SJSA1 (cell line): ENCODE measurements around the gene RNFT2. TPM values are rescaled to one million over a fixed set of nuclear protein-coding genes. Genes with fewer than 3 reads are reported as not detected.
A peak's percentile ranks its signal among the peaks of the same experiment; 100 is the strongest.

Experiments used
- DNase-seq, 2 experiments: peaks; one replicate each; pipeline ENCODE4 v3.0.0-alpha.2; 2015 to 2020; ENCODE audit warnings: low spot score in 2 of 2, low read depth in 1 of 2
- H3K27ac ChIP-seq: fragments of 250-450 bp; sonication (Bioruptor Pico); 2 replicates; pipeline ENCODE4 v1.5.1; 2020; ENCODE audit warnings: mild to moderate bottlenecking, moderate library complexity
- H3K27me3 ChIP-seq: fragments of 250-450 bp; sonication (Bioruptor Pico); replicated peaks from 2 replicates; pipeline ENCODE4 v1.5.1; 2020; ENCODE audit warnings: mild to moderate bottlenecking, moderate library complexity
- H3K36me3 ChIP-seq: fragments of 250-450 bp; sonication (Bioruptor Pico); 2 replicates; pipeline ENCODE4 v1.5.1; 2020; ENCODE audit warnings: mild to moderate bottlenecking
- H3K4me1 ChIP-seq: fragments of 250-450 bp; sonication (Bioruptor Pico); replicated peaks from 2 replicates; pipeline ENCODE4 v1.6.1; 2021; ENCODE audit warnings: mild to moderate bottlenecking
- H3K4me3 ChIP-seq: fragments of 250-450 bp; sonication (Bioruptor Pico); 2 replicates; pipeline ENCODE4 v1.5.1; 2020; ENCODE audit warnings: mild to moderate bottlenecking
- H3K9me3 ChIP-seq: fragments of 250-450 bp; sonication (Bioruptor Pico); replicated peaks from 2 replicates; pipeline ENCODE4 v1.5.1; 2020; ENCODE audit warnings: mild to moderate bottlenecking
- total RNA-seq: library from RNA; depleted of rRNA; stranded (reverse); fragments of >200 nt; shearing (Covaris generic); gene quantifications from 2 replicates; pipeline ENCODE4 v1.2.3, GENCODE V29; 2014

Gene RNFT2
- total RNA-seq, 1 experiment from 2014 or later: 0.63 TPM

GRCh38 chr12:116698554-116699075 is 39.5 kb upstream of the RNFT2 start:
- Histone ChIP-seq H3K27ac (no peak overlapping the region), H3K4me3 (no peak overlapping the region), H3K27me3 (no peaks in the 10 kb centered on the region), H3K9me3 (no peaks in the 10 kb centered on the region), H3K36me3 (no peaks in the 10 kb centered on the region), H3K4me1 (no peaks in the 10 kb centered on the region)
- no peak for DNase-seq

- H3K27ac ChIP-seq: no peak overlapping the region
- no peak for DNase-seq
- H3K36me3 ChIP-seq: no peaks in the 10 kb centered on the region
- H3K9me3 ChIP-seq: no peaks in the 10 kb centered on the region
- no peaks in the 10 kb centered on the region for H3K27me3 ChIP-seq
- H3K4me1 ChIP-seq: no peaks in the 10 kb centered on the region
- no peak overlapping the region for H3K4me3 ChIP-seq
Observed at GRCh38 chr12:116700066-116700465, 38.0 kb upstream of the RNFT2 start.

GRCh38 chr12:116701432-116701831 is 36.7 kb upstream of the RNFT2 start:
- no peaks in the 10 kb centered on the region for H3K4me1 ChIP-seq
- no peaks in the 10 kb centered on the region for H3K9me3 ChIP-seq
- H3K27ac ChIP-seq: no peak overlapping the region
- H3K4me3 ChIP-seq: no peak overlapping the region
- H3K36me3 ChIP-seq: no peaks in the 10 kb centered on the region
- DNase-seq: no peak
- H3K27me3 ChIP-seq: no peaks in the 10 kb centered on the region

- Histone ChIP-seq H3K4me3 (no peak overlapping the region), H3K9me3 (no peaks in the 10 kb centered on the region), H3K27me3 (no peaks in the 10 kb centered on the region), H3K27ac (no peak overlapping the region), H3K4me1 (no peaks in the 10 kb centered on the region), H3K36me3 (no peaks in the 10 kb centered on the region)
- peak; percentile 28 to 64 for DNase-seq
Observed at GRCh38 chr12:116703214-116703795, 34.8 kb upstream of the RNFT2 start.

GRCh38 chr12:116707751-116708150 is 30.4 kb upstream of the RNFT2 start:
- Histone ChIP-seq H3K27me3 (peaks cover 15% of the 10 kb centered on the region), H3K9me3 (no peaks in the 10 kb centered on the region), H3K36me3 (no peaks in the 10 kb centered on the region), H3K27ac (no peak overlapping the region), H3K4me3 (no peak overlapping the region), H3K4me1 (peaks cover 4% of the 10 kb centered on the region)
- no peak for DNase-seq

GRCh38 chr12:116708826-116709756 is 29.0 kb upstream of the RNFT2 start:
- DNase-seq: peak; percentile 49 to 55

GRCh38 chr12:116709768-116710167 is 28.3 kb upstream of the RNFT2 start:
- H3K9me3 ChIP-seq: no peaks in the 10 kb centered on the region
- H3K27me3 ChIP-seq: peaks cover 15% of the 10 kb centered on the region
- H3K4me1 ChIP-seq: peaks cover 4% of the 10 kb centered on the region
- no peak overlapping the region for H3K4me3 ChIP-seq
- H3K36me3 ChIP-seq: no peaks in the 10 kb centered on the region
- DNase-seq: no peak
- no peak overlapping the region for H3K27ac ChIP-seq

More at GRCh38 chr12:116708826-116709756, 29.0 kb upstream of the RNFT2 start:
- no peaks in the 10 kb centered on the region for H3K36me3 ChIP-seq
- no peaks in the 10 kb centered on the region for H3K9me3 ChIP-seq
- no peak overlapping the region for H3K27ac ChIP-seq
- H3K4me3 ChIP-seq: no peak overlapping the region
- H3K27me3 ChIP-seq: peaks cover 15% of the 10 kb centered on the region
- peaks cover 4% of the 10 kb centered on the region for H3K4me1 ChIP-seq

- no peak for DNase-seq
- H3K27me3 ChIP-seq: peaks cover 15% of the 10 kb centered on the region
- no peaks in the 10 kb centered on the region for H3K9me3 ChIP-seq
- H3K4me1 ChIP-seq: peaks cover 4% of the 10 kb centered on the region
- peaks cover 2% of the 10 kb centered on the region; the same call in 1 of the 2 replicates for H3K36me3 ChIP-seq
- no peak overlapping the region for H3K4me3 ChIP-seq
- no peak overlapping the region for H3K27ac ChIP-seq
Observed at GRCh38 chr12:116710370-116711150, 27.6 kb upstream of the RNFT2 start.

- no peak for DNase-seq
- H3K4me3 ChIP-seq: no peak overlapping the region
- peaks cover 4% of the 10 kb centered on the region for H3K4me1 ChIP-seq
- no peak overlapping the region for H3K27ac ChIP-seq
- H3K36me3 ChIP-seq: peaks cover 17% of the 10 kb centered on the region
- peaks cover 15% of the 10 kb centered on the region for H3K27me3 ChIP-seq
- no peaks in the 10 kb centered on the region for H3K9me3 ChIP-seq
Observed at GRCh38 chr12:116712458-116713303, 25.4 kb upstream of the RNFT2 start.

GRCh38 chr12:116713527-116713926 is 24.6 kb upstream of the RNFT2 start:
- Histone ChIP-seq H3K9me3 (no peaks in the 10 kb centered on the region), H3K4me1 (peaks cover 6% of the 10 kb centered on the region), H3K27ac (no peak overlapping the region), H3K4me3 (no peak overlapping the region), H3K36me3 (peaks cover 17% of the 10 kb centered on the region), H3K27me3 (peaks cover 15% of the 10 kb centered on the region)
- DNase-seq: no peak

- DNase-seq: no peak
- Histone ChIP-seq H3K36me3 (peaks cover 20% of the 10 kb centered on the region), H3K4me3 (no peak overlapping the region), H3K4me1 (peaks cover 10% of the 10 kb centered on the region), H3K27ac (no peak overlapping the region), H3K9me3 (no peaks in the 10 kb centered on the region), H3K27me3 (peaks cover 13% of the 10 kb centered on the region)
Observed at GRCh38 chr12:116714175-116714574, 23.9 kb upstream of the RNFT2 start.

- no peak overlapping the region for H3K27ac ChIP-seq
- no peaks in the 10 kb centered on the region for H3K27me3 ChIP-seq
- DNase-seq: no peak
- no peak overlapping the region for H3K4me3 ChIP-seq
- H3K36me3 ChIP-seq: peaks cover 25% of the 10 kb centered on the region
- no peaks in the 10 kb centered on the region for H3K9me3 ChIP-seq
- H3K4me1 ChIP-seq: peaks cover 9% of the 10 kb centered on the region; the same call in 1 of the 2 replicates
Observed at GRCh38 chr12:116717466-116718437, 20.4 kb upstream of the RNFT2 start.
